ENCODE results near the gene AOPEP. TPM values are rescaled to one million over a fixed set of nuclear protein-coding genes. Genes with fewer than 3 reads are reported as not detected.

AOPEP gene
- total RNA-seq, 1 donor from 2014 or later = 16.6 TPM

DNA sequence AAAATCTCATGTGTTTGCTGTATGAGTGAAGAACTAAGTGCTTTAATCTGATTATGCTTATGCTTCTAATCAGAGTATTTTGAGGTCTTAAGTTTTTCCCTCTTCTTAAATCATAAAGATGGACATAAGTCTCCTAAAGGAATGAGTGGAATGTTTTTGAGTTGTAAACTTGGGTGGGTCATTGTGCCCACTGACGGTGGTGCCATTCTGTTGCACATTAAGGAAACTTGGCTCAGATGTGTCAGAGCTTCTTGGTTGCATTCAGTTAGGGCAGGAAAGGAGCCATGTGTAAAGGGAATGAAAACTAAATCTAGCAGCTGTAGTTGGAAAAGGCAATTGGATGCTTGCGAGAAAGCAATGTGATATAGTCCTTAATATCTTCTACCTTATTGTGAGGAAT lies 334.4 kb downstream of the AOPEP start:
- peaks cover 13% of the 10 kb centered on the region for H3K36me3 Mint-ChIP-seq
- H3K27ac Mint-ChIP-seq = no peak overlapping the region
- H3K4me3 Mint-ChIP-seq = no peak overlapping the region
- H3K27me3 ChIP-seq = no peaks in the 10 kb centered on the region
- peaks cover 21% of the 10 kb centered on the region for H3K4me1 ChIP-seq
- no peaks in the 10 kb centered on the region for H3K9me3 ChIP-seq (ENCODE audit: low read depth)
- no peak overlapping the region for H3K27ac ChIP-seq
- no peaks in the 10 kb centered on the region for H3F3A ChIP-seq (ENCODE audit: low read depth)
- H3K27me3 Mint-ChIP-seq (ENCODE audit: insufficient read depth, low read depth) = no peaks in the 10 kb centered on the region
- H4K20me1 ChIP-seq (ENCODE audit: low read depth) = no peaks in the 10 kb centered on the region
- no peak overlapping the region for H2AFZ ChIP-seq (replicated peaks)
- peaks cover 73% of the 10 kb centered on the region for H3K4me1 Mint-ChIP-seq
- no peaks in the 10 kb centered on the region for H3K36me3 ChIP-seq
- no peak for DNase-seq (ENCODE audit: low spot score)
- no peak overlapping the region for H3K4me3 ChIP-seq
- no peaks in the 10 kb centered on the region for H3K79me2 ChIP-seq (ENCODE audit: low read depth)
- H3K9ac ChIP-seq = no peak overlapping the region
- H3K4me2 ChIP-seq = no peak overlapping the region
- TF ChIP-seq EZH2 (IDR thresholded peaks at IDR 0.05) = no peak
- TF ChIP-seq, protein P1, sequence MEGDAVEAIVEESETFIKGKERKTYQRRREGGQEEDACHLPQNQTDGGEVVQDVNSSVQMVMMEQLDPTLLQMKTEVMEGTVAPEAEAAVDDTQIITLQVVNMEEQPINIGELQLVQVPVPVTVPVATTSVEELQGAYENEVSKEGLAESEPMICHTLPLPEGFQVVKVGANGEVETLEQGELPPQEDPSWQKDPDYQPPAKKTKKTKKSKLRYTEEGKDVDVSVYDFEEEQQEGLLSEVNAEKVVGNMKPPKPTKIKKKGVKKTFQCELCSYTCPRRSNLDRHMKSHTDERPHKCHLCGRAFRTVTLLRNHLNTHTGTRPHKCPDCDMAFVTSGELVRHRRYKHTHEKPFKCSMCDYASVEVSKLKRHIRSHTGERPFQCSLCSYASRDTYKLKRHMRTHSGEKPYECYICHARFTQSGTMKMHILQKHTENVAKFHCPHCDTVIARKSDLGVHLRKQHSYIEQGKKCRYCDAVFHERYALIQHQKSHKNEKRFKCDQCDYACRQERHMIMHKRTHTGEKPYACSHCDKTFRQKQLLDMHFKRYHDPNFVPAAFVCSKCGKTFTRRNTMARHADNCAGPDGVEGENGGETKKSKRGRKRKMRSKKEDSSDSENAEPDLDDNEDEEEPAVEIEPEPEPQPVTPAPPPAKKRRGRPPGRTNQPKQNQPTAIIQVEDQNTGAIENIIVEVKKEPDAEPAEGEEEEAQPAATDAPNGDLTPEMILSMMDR (IDR thresholded peaks at IDR 0.05) = no peak
- TF ChIP-seq EZH2phosphoT487 (IDR thresholded peaks at IDR 0.05) = no peak
- H3K9me3 Mint-ChIP-seq = no peaks in the 10 kb centered on the region

DNA sequence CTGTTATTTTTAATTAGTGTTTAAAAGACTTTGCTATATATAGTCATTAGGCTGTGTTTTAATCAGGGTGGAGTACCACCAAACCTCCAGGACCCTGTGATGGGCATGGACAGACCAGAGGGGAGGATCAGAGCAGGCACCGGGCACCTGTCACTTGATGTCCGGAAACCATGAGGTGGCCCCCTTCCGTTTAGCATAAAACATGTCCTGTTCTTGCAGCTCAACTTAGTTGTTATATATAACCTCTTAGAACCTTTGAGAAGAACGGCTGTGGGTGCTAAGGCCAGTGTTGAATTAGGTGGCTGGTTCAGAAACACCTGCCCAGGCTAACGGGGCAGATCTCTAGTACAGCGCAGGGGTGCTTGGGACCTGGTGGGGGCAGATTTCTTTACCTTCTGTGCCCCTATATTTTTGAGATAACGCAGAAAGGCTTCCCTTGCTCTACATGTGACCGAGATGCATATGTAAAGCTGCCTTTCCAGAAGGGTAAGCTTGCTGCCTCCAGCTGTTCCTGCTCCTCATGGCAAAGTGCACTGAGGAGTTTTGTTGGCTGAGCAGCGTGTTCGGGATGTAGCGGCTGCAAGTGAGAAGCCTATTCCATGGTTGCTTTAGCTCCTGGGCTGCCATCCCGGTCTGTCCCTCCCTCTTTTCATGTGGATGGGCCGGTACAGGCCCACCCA lies 335.6 kb downstream of the AOPEP start:
- Histone ChIP-seq H3K79me2 (ENCODE audit: low read depth) (no peaks in the 10 kb centered on the region), H2AFZ (replicated peaks) (no peak overlapping the region), H3K27me3 (no peaks in the 10 kb centered on the region), H3K4me3 (no peak overlapping the region), H3F3A (ENCODE audit: low read depth) (no peaks in the 10 kb centered on the region), H3K9me3 (ENCODE audit: low read depth) (no peaks in the 10 kb centered on the region), H4K20me1 (ENCODE audit: low read depth) (no peaks in the 10 kb centered on the region), H3K4me2 (no peak overlapping the region), H3K36me3 (no peaks in the 10 kb centered on the region), H3K9ac (no peak overlapping the region), H3K27ac (no peak overlapping the region), H3K4me1 (peaks cover 20% of the 10 kb centered on the region)
- no peak for TF ChIP-seq EZH2phosphoT487 (IDR thresholded peaks at IDR 0.05)
- no peak overlapping the region for H3K27ac Mint-ChIP-seq
- peaks cover 13% of the 10 kb centered on the region for H3K36me3 Mint-ChIP-seq
- H3K4me1 Mint-ChIP-seq = peaks cover 62% of the 10 kb centered on the region
- H3K27me3 Mint-ChIP-seq (ENCODE audit: insufficient read depth, low read depth) = no peaks in the 10 kb centered on the region
- no peak overlapping the region for H3K4me3 Mint-ChIP-seq
- no peaks in the 10 kb centered on the region for H3K9me3 Mint-ChIP-seq
- no peak for DNase-seq (ENCODE audit: low spot score)

DNA sequence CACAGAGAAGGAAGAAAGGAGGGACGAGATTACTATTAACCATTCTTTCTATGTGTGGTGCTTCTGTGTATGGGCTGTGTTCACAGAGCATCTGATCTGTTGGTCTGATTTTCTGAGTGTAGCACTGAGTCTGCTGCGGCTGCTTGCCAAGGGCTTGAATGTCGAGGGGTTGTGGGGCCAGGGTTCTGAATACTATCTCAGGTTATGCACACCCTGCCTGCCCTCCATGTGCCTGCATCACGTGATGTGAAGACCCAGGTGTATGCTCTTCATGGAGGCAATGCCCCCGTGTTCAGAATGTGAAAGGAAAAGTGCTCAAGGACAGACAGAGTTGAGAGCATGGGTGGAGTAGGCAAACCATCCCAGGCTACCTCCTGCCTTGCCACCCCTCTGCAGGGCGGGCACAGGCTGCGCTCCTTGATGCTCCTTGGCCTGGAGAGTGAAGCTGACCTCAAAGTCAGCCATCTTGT lies 336.1 kb downstream of the AOPEP start:
- no peak overlapping the region for H3K27ac ChIP-seq
- Mint-ChIP-seq H3K36me3 (peaks cover 13% of the 10 kb centered on the region), H3K4me3 (no peak overlapping the region), H3K27ac (peak overlapping the region; percentile 89), H3K9me3 (no peaks in the 10 kb centered on the region), H3K4me1 (peaks cover 56% of the 10 kb centered on the region), H3K27me3 (ENCODE audit: insufficient read depth, low read depth) (no peaks in the 10 kb centered on the region)
- H3K36me3 ChIP-seq = no peaks in the 10 kb centered on the region
- peaks cover 14% of the 10 kb centered on the region for H3K4me1 ChIP-seq
- H3K9me3 ChIP-seq (ENCODE audit: low read depth) = no peaks in the 10 kb centered on the region
- no peaks in the 10 kb centered on the region for H3K79me2 ChIP-seq (ENCODE audit: low read depth)
- TF ChIP-seq EZH2phosphoT487 (IDR thresholded peaks at IDR 0.05) (no peak), EZH2 (IDR thresholded peaks at IDR 0.05) (no peak)
- TF ChIP-seq, protein P1 (IDR thresholded peaks at IDR 0.05) = no peak
- no peaks in the 10 kb centered on the region for H4K20me1 ChIP-seq (ENCODE audit: low read depth)
- no peak overlapping the region for H3K4me2 ChIP-seq
- H2AFZ ChIP-seq (replicated peaks) = no peak overlapping the region
- no peaks in the 10 kb centered on the region for H3K27me3 ChIP-seq
- no peak overlapping the region for H3K4me3 ChIP-seq
- H3K9ac ChIP-seq = no peak overlapping the region
- no peak for DNase-seq (ENCODE audit: low spot score)
- H3F3A ChIP-seq (ENCODE audit: low read depth) = no peaks in the 10 kb centered on the region

DNA sequence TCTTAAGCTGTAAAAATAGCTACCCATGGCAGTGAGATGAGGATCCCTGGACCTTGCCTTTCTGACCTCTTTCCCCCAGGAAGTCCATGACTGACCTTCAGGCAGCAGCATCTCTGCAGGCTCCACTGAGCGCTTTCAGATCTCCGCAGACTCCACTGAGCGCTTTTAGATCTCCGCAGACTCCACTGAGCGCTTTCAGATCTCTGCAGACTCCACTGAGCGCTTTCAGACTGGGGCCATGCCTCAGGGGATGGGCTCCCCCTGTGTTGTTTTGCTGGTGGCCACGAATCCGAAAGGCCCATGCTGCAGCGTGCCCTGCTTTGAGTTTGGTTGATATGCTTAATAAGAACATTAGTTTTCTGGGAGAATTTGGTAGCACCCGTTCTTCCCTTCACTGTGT lies 336.8 kb downstream of the AOPEP start:
- Histone ChIP-seq H3K79me2 (ENCODE audit: low read depth) (no peaks in the 10 kb centered on the region), H3F3A (ENCODE audit: low read depth) (no peaks in the 10 kb centered on the region), H3K9me3 (ENCODE audit: low read depth) (no peaks in the 10 kb centered on the region), H3K4me1 (peaks cover 8% of the 10 kb centered on the region), H3K4me3 (no peak overlapping the region), H3K4me2 (peak overlapping the region; percentile 25), H3K27me3 (no peaks in the 10 kb centered on the region), H4K20me1 (ENCODE audit: low read depth) (no peaks in the 10 kb centered on the region), H2AFZ (replicated peaks) (no peak overlapping the region), H3K36me3 (no peaks in the 10 kb centered on the region), H3K27ac (no peak overlapping the region), H3K9ac (no peak overlapping the region)
- peaks cover 20% of the 10 kb centered on the region for H3K36me3 Mint-ChIP-seq
- peaks cover 49% of the 10 kb centered on the region for H3K4me1 Mint-ChIP-seq
- no peaks in the 10 kb centered on the region for H3K9me3 Mint-ChIP-seq
- H3K4me3 Mint-ChIP-seq = peak overlapping the region; percentile 19
- peak overlapping the region; percentile 73 for H3K27ac Mint-ChIP-seq
- TF ChIP-seq, protein P1 (IDR thresholded peaks at IDR 0.05) = no peak
- TF ChIP-seq EZH2 (IDR thresholded peaks at IDR 0.05) = no peak
- TF ChIP-seq EZH2phosphoT487 (IDR thresholded peaks at IDR 0.05) = no peak
- H3K27me3 Mint-ChIP-seq (ENCODE audit: insufficient read depth, low read depth) = no peaks in the 10 kb centered on the region
- peak; percentile 49 for DNase-seq (ENCODE audit: low spot score)
